ENCODE data around the gene TMEM69. TPM values are rescaled to one million over a fixed set of nuclear protein-coding genes. Genes with fewer than 3 reads are reported as not detected.
"Not testable (repeated sequence)": the region's sequence is repeated elsewhere in the genome, so short reads cannot be mapped to it uniquely, and the experiment has no call there.

The TMEM69 gene
- polyA plus RNA-seq, 3 donors: 27.6 to 43.4 (median 36.2) TPM

DNA sequence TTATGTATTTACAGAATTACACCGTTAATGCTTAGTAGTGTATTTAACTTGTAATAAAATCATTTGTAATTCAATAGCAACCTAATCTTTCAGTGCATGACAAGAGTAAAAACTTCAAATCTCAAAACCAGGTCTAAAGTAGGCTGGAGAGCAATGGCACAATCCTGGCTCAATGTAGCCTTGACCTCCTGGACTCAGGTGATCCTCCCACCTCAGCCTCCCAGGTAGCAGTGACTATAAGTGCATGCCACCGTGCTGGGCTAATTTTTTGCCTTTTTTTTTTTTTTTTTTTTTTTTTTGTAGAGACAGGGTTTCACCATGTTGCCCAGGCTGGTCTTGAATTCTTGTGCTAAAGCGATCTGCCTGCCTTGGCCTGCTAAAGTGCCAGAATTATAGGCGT lies 51.2 kb downstream of the TMEM69 start:
- no peaks in the 10 kb centered on the region for H4K20me1 ChIP-seq (ENCODE audit: insufficient read depth, low read length)
- H3K27me3 ChIP-seq (ENCODE audit: control insufficient read depth in 2 of 2, insufficient read depth in 2 of 2, low read length in 2 of 2): no peaks in the 10 kb centered on the region
- no peak overlapping the region for H3K9ac ChIP-seq (ENCODE audit: insufficient read depth, low read length, poor library complexity, severe bottlenecking)
- no peaks in the 10 kb centered on the region for H3K9me3 ChIP-seq (replicated peaks in 1 of 2; ENCODE audit: control insufficient read depth in 1 of 2, insufficient read depth in 1 of 2, low read length in 2 of 2)
- H3K4me3 ChIP-seq (replicated peaks in 1 of 3; ENCODE audit: low read depth in 2 of 3, low read length in 3 of 3): no peak overlapping the region
- H3K4me2 ChIP-seq (replicated peaks; ENCODE audit: extremely low read depth, low read length, poor library complexity, severe bottlenecking): no peak overlapping the region
- TF ChIP-seq, protein P1, sequence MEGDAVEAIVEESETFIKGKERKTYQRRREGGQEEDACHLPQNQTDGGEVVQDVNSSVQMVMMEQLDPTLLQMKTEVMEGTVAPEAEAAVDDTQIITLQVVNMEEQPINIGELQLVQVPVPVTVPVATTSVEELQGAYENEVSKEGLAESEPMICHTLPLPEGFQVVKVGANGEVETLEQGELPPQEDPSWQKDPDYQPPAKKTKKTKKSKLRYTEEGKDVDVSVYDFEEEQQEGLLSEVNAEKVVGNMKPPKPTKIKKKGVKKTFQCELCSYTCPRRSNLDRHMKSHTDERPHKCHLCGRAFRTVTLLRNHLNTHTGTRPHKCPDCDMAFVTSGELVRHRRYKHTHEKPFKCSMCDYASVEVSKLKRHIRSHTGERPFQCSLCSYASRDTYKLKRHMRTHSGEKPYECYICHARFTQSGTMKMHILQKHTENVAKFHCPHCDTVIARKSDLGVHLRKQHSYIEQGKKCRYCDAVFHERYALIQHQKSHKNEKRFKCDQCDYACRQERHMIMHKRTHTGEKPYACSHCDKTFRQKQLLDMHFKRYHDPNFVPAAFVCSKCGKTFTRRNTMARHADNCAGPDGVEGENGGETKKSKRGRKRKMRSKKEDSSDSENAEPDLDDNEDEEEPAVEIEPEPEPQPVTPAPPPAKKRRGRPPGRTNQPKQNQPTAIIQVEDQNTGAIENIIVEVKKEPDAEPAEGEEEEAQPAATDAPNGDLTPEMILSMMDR (IDR thresholded peaks at IDR 0.05): no peak
- H3K36me3 Mint-ChIP-seq: peaks cover 1 to 3% of the 10 kb centered on the region in 2 donors
- no peaks in the 10 kb centered on the region for H3K27me3 Mint-ChIP-seq (ENCODE audit: low read depth in 3 of 3)
- DNase-seq: no peak
- no peaks in the 10 kb centered on the region for H3K36me3 ChIP-seq (replicated peaks in 1 of 2; ENCODE audit: control insufficient read depth in 1 of 2, insufficient read depth in 2 of 2, low read length in 2 of 2)
- H3K4me1 Mint-ChIP-seq: no peaks in the 10 kb centered on the region
- H2AFZ ChIP-seq (ENCODE audit: insufficient read depth, low read depth, low read length, poor library complexity, severe bottlenecking): no peak overlapping the region
- H3K4me3 Mint-ChIP-seq: no peak overlapping the region
- no peak overlapping the region for H3K27ac ChIP-seq (ENCODE audit: low read depth in 1 of 2, low read length in 2 of 2)
- no peaks in the 10 kb centered on the region for H3K79me2 ChIP-seq (ENCODE audit: insufficient read depth, low read length)
- intact Hi-C loops (cut with micrococcal nuclease): no loop called here
- WGBS (ENCODE audit: insufficient coverage): no CpG with 5 or more reads among the region's 4 CpGs
- no peaks in the 10 kb centered on the region for H3K9me3 Mint-ChIP-seq
- no peak overlapping the region for H3K27ac Mint-ChIP-seq
- no peaks in the 10 kb centered on the region for H3K4me1 ChIP-seq (ENCODE audit: control insufficient read depth in 1 of 2, insufficient read depth in 2 of 2, low read length in 2 of 2)

DNA sequence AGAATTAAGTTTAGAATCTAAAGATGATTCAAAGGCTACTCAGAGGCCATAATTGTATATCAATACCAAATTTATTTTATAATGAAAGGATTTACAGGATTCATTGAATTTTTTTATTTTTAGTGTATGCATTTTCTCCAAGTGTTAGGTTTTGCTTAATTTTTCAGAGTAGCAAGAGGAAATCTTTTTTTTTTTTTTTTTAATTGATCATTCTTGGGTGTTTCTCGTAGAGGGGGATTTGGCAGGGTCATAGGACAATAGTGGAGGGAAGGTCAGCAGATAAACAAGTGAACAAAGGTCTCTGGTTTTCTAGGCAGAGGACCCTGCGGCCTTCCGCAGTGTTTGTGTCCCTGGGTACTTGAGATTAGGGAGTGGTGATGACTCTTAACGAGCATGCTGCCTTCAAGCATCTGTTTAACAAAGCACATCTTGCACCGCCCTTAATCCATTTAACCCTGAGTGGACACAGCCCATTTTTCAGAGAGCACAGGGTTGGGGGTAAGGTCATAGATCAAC lies 51.7 kb downstream of the TMEM69 start:
- H2AFZ ChIP-seq (ENCODE audit: insufficient read depth, low read depth, low read length, poor library complexity, severe bottlenecking); H3K4me3 Mint-ChIP-seq; H3K27me3 Mint-ChIP-seq (ENCODE audit: low read depth in 3 of 3); DNase-seq; H3K79me2 ChIP-seq (ENCODE audit: insufficient read depth, low read length); H4K20me1 ChIP-seq (ENCODE audit: insufficient read depth, low read length); H3K4me2 ChIP-seq (replicated peaks; ENCODE audit: extremely low read depth, low read length, poor library complexity, severe bottlenecking); H3K9me3 ChIP-seq (replicated peaks in 1 of 2; ENCODE audit: control insufficient read depth in 1 of 2, insufficient read depth in 1 of 2, low read length in 2 of 2); intact Hi-C loops (cut with micrococcal nuclease); H3K27me3 ChIP-seq (ENCODE audit: control insufficient read depth in 2 of 2, insufficient read depth in 2 of 2, low read length in 2 of 2); H3K36me3 ChIP-seq (replicated peaks in 1 of 2; ENCODE audit: control insufficient read depth in 1 of 2, insufficient read depth in 2 of 2, low read length in 2 of 2); H3K27ac ChIP-seq (ENCODE audit: low read depth in 1 of 2, low read length in 2 of 2); H3K36me3 Mint-ChIP-seq; H3K4me1 Mint-ChIP-seq; H3K4me1 ChIP-seq (ENCODE audit: control insufficient read depth in 1 of 2, insufficient read depth in 2 of 2, low read length in 2 of 2); H3K27ac Mint-ChIP-seq; H3K9me3 Mint-ChIP-seq; H3K9ac ChIP-seq (ENCODE audit: insufficient read depth, low read length, poor library complexity, severe bottlenecking); H3K4me3 ChIP-seq (replicated peaks in 1 of 3; ENCODE audit: low read depth in 2 of 3, low read length in 3 of 3): not testable (repeated sequence)
- no CpG with 5 or more reads among the region's 5 CpGs for WGBS (ENCODE audit: insufficient coverage)

Other genes with a start within 250 kb of the TMEM69 start
- gene TESK2, start 197.0 kb upstream of the TMEM69 start, polyA plus RNA-seq: 10 to 100 TPM in 1 of 3 donors, 1 to 10 TPM in 2; 3.9 to 13.1 (median 4.1) TPM
- 1 to 10 TPM in 1 of 3 donors, under 1 TPM in 2; 0.23 to 3.3 (median 0.97) TPM for gene CCDC163, start 188.1 kb upstream of the TMEM69 start, polyA plus RNA-seq
- under 1 TPM in 2 of 3 donors, not detected in 1; 0.37 to 0.72 TPM for gene MMACHC, start 187.9 kb upstream of the TMEM69 start, polyA plus RNA-seq
- gene PRDX1, start 166.3 kb upstream of the TMEM69 start, polyA plus RNA-seq: 100 to 1,000 TPM; 116 to 362 (median 294) TPM
- 100 to 1,000 TPM; 219 to 245 (median 219) TPM for gene AKR1A1, start 137.4 kb upstream of the TMEM69 start, polyA plus RNA-seq
- 10 to 100 TPM; 24.4 to 44.6 (median 27.5) TPM for gene NASP, start 104.1 kb upstream of the TMEM69 start, polyA plus RNA-seq
- 1 to 10 TPM in 1 of 3 donors, not detected in 2; 4.4 TPM for gene CCDC17, start 64.1 kb upstream of the TMEM69 start, polyA plus RNA-seq
- gene GPBP1L1, start 1.6 kb upstream of the TMEM69 start, polyA plus RNA-seq: 10 to 100 TPM; 71.6 to 93.3 (median 79.5) TPM
- gene IPP, start 62.5 kb downstream of the TMEM69 start, polyA plus RNA-seq: 1 to 10 TPM in 2 of 3 donors, under 1 TPM in 1; 0.35 to 1.4 (median 1.4) TPM
- gene MAST2, start 115.4 kb downstream of the TMEM69 start, polyA plus RNA-seq: 1 to 10 TPM; 1.0 to 7.2 (median 2.5) TPM

Data from CD14-positive monocyte (primary cell).